Stomach (tissue), 4 donors: ENCODE measurements around the gene GPR152.

Experiments
- CTCF ChIP-seq, 7 experiments: fragments of 450-650 bp in 4 of 7; fragments of 200-600 bp in 3 of 7; sonication (generic) in 3 of 7; IDR thresholded peaks; one replicate each; pipeline ENCODE4 v1.5.1; 2016 to 2019; ENCODE audit warnings: antibody characterized with exemption in 7 of 7, control low read depth in 2 of 7, mild to moderate bottlenecking in 1 of 7
- EP300 ChIP-seq: sonication (generic); formaldehyde crosslinking; IDR thresholded peaks from one replicate; pipeline ENCODE4 v1.6.1; 2017; ENCODE audit warnings: antibody characterized with exemption
- POLR2A ChIP-seq, 4 donors: fragments of 450-650 bp; IDR thresholded peaks; one replicate each; pipeline ENCODE4 v1.6.1; 2016; ENCODE audit warnings: antibody characterized with exemption in 4 of 4, control low read depth in 2 of 4, mild to moderate bottlenecking in 1 of 4, moderate library complexity in 1 of 4
- POLR2AphosphoS5 ChIP-seq, 3 donors: sonication (generic); formaldehyde crosslinking; IDR thresholded peaks; one replicate each; pipeline ENCODE4 v1.6.1; 2016; ENCODE audit warnings: antibody characterized with exemption in 3 of 3

GRCh38 chr11:67417425-67417824 is 35.1 kb downstream of the GPR152 start:
- TF ChIP-seq EP300 (no peak), CTCF (IDR thresholded peaks at IDR 0.05) (no peak), POLR2AphosphoS5 (IDR thresholded peaks at IDR 0.05) (no peak), POLR2A (IDR thresholded peaks at IDR 0.05) (no peak)
